Measurements from ENCODE around the gene MTMR10.

GRCh38 chr15:31032961-31033371, 41.5 kb upstream of the MTMR10 start:
- TF ChIP-seq BHLHE40 (IDR thresholded peaks at IDR 0.05; ENCODE audit: low read depth, low read length) (no peak), RNF2 (IDR thresholded peaks at IDR 0.05; ENCODE audit: borderline replicate concordance, low read depth) (no peak), CBX8 (IDR thresholded peaks at IDR 0.05) (no peak), HDAC2 (IDR thresholded peaks at IDR 0.05) (no peak), CEBPB (IDR thresholded peaks at IDR 0.05) (no peak), CHD2 (IDR thresholded peaks at IDR 0.05; ENCODE audit: low read length, partially characterized antibody) (no peak), POLR2A (IDR thresholded peaks at IDR 0.05; ENCODE audit: low read length) (no peak), HMGXB4 (CRISPR knock-in tag; IDR thresholded peaks at IDR 0.05; ENCODE audit: borderline replicate concordance) (no peak), REST (IDR thresholded peaks at IDR 0.05) (no peak), PBX3 (IDR thresholded peaks at IDR 0.05) (no peak)
- TF ChIP-seq, protein P1, sequence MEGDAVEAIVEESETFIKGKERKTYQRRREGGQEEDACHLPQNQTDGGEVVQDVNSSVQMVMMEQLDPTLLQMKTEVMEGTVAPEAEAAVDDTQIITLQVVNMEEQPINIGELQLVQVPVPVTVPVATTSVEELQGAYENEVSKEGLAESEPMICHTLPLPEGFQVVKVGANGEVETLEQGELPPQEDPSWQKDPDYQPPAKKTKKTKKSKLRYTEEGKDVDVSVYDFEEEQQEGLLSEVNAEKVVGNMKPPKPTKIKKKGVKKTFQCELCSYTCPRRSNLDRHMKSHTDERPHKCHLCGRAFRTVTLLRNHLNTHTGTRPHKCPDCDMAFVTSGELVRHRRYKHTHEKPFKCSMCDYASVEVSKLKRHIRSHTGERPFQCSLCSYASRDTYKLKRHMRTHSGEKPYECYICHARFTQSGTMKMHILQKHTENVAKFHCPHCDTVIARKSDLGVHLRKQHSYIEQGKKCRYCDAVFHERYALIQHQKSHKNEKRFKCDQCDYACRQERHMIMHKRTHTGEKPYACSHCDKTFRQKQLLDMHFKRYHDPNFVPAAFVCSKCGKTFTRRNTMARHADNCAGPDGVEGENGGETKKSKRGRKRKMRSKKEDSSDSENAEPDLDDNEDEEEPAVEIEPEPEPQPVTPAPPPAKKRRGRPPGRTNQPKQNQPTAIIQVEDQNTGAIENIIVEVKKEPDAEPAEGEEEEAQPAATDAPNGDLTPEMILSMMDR (IDR thresholded peaks at IDR 0.05) = no peak

All from A549 (cell line).